ENCODE data around the gene SKOR2.

DNA sequence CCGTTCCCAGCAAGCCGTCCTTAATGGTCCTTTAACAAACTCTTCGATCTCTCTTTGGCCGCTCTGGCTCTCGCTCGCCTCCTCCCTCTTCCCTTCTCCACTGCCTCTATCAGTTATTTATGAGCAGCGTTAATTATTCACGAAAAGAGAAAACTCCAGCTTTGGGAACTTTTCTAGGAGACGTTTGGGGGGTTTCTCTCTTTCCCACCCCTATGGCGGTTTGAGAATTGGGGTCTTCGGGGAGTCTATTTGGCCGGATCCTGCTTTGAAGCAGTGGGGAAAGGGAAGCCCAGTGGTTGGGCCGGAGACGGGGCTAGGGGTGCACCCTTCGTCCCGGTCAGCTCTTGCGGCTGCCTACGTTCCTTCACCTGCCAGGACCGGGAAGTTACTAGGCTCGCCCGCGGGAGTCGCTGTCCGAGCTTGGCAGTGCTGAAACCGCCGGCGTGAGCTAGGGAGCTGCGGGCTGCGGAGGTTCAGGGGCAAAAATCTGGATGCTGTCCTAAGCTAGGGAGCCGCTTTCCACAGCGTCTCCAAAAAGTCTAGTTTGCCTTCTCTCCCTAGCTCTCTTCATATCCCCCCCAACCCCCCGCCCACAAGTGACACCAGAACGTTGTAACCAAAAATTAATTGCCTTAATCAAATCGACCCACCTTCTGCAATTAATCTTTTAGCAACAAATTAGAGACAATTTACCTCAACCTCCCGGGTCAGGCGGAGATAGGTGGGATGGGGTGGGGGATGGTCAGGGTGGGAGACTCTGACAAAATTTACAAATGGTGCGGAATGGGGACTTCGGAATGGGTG lies 8.9 kb upstream of the SKOR2 start:
- TF ChIP-seq, protein P1, sequence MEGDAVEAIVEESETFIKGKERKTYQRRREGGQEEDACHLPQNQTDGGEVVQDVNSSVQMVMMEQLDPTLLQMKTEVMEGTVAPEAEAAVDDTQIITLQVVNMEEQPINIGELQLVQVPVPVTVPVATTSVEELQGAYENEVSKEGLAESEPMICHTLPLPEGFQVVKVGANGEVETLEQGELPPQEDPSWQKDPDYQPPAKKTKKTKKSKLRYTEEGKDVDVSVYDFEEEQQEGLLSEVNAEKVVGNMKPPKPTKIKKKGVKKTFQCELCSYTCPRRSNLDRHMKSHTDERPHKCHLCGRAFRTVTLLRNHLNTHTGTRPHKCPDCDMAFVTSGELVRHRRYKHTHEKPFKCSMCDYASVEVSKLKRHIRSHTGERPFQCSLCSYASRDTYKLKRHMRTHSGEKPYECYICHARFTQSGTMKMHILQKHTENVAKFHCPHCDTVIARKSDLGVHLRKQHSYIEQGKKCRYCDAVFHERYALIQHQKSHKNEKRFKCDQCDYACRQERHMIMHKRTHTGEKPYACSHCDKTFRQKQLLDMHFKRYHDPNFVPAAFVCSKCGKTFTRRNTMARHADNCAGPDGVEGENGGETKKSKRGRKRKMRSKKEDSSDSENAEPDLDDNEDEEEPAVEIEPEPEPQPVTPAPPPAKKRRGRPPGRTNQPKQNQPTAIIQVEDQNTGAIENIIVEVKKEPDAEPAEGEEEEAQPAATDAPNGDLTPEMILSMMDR (IDR thresholded peaks at IDR 0.05): no peak
- TF ChIP-seq POLR2A (IDR thresholded peaks at IDR 0.05): no peak

Measured in right lobe of liver (tissue), 4 donors.